SH-SY5Y (cell line): ENCODE results near the gene A2M.

Experiments
- GATA2 ChIP-seq: IDR thresholded peaks from 2 replicates; pipeline ENCODE4 v1.6.1; 2011; ENCODE audit warnings: mild to moderate bottlenecking, low read depth, low read length
- GATA3 ChIP-seq: IDR thresholded peaks from 2 replicates; pipeline ENCODE4 v1.6.1; 2011; ENCODE audit warnings: low read depth, mild to moderate bottlenecking, low read length, moderate library complexity

The A2M gene

DNA sequence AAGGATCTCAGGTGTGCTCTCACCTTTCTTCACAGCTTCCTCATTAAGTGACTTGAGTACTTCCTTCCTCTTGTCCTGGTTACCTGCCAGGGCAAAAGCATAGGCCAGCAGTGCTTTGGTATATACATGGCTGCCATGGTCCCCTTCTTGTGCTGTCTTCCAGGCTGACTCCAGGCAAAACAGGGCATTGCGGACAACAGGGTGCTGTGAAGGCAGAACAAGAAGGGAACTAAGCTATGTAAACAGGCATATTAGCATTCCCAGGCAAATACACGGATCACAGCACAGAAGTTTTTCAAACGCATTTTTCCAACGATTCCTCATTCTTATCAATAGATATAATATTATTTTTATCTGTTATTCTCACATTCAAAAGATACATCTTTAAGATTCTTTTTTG is 39.0 kb downstream of the A2M start:
- TF ChIP-seq GATA3 (no peak), GATA2 (no peak)

DNA sequence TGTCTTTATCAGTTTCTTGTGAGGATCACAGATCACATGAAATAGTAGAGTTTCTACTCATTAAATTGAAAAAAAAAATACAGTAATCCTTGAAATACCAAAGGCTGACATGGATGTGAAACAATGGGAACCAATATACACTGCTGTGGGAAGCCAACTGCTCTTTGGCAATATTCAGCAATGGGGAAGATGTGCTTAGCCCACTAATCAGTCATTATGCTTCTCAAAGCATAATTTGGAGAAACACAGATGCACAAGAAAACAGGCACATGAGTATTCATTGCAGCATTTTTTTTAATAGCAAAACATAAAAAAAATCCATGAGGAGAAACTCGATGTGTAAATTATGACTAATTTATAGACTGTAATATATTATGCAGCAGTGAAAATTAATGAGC is 40.6 kb downstream of the A2M start:
- TF ChIP-seq GATA3 (no peak), GATA2 (no peak)

DNA sequence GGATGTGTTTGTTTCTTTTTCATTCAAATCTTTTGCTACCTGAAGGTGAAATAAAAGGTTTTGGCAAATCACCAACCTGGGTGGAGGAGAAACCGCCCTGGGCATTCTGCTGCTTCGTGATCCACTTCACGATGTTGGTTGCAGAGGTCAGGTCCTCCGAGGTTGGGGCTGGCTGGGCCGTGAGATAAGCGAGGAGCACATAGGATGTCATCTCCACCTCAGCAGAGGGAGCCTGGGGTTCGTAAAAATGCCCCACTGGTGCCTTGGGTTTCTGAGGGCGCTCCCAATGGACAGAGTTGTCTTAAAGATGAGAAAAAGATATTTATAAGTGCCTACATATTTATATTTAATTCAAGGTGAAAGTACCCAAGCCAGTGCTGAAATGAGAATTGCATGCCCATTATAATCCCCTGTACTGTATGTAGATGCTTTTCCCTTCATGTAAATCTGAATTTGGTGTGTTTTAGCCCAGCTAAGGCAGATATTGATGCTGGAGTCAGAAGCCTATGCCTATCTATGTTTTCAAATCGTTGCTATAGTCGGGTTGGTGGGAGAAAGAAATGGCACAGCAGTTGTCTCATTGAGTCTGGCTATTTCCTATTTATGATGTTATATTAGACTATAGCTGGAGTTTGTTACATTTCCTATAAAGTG is 41.1 kb downstream of the A2M start:
- TF ChIP-seq GATA3 (no peak), GATA2 (no peak)

DNA sequence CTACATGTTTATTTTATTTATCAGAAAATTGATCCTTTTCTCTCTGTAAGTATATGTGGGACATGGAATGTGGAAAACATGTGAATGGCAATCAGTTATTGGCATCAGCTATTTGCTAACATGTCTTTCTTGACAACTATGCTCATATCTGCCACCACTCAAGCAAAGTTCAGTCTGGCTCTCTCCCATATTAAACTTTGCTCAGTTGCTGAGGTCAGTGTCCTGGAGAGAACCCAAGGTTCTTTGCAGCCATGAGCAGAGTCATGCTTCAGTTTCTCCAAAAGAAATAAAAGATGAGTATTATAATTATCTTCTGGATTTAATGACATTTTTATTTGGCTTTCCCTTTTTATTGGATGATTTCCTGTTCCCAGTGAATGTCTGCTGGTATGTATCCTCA is 42.6 kb downstream of the A2M start:
- TF ChIP-seq GATA3: no peak
- TF ChIP-seq GATA2: no peak

DNA sequence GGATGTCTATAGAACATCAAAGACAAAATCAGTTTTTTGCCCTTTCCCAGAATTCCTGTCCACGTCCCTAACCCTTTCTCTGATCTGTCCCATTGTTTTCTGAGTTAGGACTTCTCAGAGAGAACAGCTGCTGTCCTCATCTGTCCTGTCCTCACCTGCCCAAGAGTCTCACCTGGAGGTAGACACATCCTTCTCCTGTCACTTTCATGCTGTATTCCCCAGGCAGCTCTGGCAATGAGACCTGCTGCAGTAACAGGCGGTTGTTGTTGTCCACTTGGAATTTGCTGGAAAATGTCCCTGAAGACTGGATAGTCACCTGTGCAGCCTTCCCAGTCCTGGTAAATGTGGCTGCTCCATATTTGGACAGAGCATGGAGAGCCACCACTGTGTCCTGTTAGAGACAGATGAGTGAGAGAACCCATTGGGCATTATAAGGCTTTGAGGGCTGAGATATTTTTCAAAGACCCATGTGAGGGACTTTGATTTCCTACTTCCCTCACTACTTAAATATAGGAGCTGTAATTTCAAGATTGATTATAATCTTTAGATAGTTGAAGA is 43.2 kb downstream of the A2M start:
- TF ChIP-seq GATA2: no peak
- no peak for TF ChIP-seq GATA3

DNA sequence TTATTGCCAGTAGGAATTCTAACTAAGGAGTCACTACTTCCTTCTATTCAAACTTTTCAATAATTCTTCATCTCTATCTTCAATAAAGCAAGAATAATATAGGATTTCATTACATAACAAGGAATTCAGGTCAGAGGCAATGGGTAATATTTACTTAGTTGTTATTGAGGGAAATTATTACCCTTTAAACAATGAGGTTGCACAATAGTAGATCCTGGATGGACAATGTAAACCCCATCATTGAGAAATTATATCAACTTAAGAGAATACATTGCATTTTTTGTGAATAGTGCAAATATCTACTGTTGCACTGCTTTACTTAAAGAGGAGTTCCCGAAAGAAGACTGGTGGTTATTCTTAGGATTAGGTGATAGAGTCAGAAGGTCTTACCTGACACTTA is 43.8 kb downstream of the A2M start:
- TF ChIP-seq GATA2 (no peak), GATA3 (no peak)

DNA sequence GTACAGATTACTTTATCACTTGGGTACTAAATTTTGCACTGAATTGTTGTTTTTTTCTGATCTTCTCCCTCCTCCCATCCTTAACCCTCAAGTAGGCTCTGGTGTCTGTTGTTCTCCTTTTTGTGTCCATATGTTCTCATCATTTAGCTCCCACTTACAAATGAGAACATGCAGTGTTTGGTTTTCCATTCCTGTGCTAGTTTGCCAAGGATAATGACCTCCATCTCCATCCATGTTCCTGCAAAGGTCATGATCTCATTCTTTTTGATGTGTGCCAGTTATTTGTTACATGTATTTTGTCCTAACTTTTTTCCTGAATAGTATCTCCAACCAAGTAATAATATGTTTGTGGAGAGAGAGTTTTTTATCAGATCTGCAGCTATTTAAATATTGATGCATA is 44.2 kb downstream of the A2M start:
- TF ChIP-seq GATA2 (no peak), GATA3 (no peak)

DNA sequence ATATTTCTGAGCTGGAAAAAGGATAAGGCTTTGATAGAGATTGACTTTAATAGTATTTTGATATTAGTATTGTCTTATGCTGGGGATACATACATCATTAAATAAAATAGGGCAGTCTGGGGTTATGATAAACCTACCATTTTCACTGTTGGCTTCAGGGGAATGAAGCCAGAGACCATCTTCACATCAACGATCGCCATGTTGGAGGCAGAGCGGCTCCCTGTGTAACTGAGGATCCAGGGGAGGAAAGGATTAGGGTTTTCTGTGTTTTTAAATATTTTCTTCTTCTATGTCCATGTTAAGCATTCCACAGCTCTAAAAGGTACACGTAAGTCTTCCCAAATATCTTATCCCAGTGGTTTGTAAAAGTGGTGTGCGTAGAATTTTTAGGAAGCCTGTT is 45.4 kb downstream of the A2M start:
- no peak for TF ChIP-seq GATA3

DNA sequence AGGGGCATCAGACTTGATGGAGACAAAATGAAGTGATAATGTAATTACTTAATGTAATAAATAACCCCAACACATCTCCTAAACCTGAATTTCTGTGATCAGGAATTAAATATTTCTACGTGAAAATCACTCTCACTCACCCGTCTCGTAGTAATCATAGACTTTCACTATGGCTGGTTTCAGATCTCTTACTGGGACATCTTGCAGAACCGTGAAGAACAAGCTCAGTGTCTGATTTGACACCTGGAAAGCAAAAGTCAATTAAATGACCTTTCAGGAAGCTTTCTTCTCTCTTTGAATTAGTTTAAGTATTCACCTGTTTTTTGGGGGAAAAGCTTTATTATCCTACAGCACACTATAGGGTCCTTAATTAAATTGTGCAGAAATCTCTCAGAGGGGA is 47.1 kb downstream of the A2M start:
- TF ChIP-seq GATA2 (no peak), GATA3 (no peak)

DNA sequence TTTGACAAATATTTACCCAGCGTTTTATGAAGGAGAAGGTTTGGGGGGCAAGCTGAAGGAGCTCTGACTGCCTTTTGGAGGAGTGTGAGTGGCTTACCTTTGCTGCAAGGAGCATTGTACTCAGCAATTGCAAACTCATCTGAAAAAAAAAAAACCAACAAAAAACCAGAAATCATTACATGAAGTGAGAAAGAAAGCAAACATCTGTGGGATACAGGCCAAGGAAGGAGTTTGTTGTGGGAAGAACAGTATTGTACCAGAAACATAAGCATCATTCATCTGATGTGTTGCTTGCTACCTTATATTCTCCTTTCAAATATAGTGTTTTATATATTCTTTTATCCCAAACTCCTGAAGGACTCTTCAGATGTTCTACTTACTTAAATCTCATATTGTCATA is 47.6 kb downstream of the A2M start:
- TF ChIP-seq GATA3: no peak
- no peak for TF ChIP-seq GATA2

DNA sequence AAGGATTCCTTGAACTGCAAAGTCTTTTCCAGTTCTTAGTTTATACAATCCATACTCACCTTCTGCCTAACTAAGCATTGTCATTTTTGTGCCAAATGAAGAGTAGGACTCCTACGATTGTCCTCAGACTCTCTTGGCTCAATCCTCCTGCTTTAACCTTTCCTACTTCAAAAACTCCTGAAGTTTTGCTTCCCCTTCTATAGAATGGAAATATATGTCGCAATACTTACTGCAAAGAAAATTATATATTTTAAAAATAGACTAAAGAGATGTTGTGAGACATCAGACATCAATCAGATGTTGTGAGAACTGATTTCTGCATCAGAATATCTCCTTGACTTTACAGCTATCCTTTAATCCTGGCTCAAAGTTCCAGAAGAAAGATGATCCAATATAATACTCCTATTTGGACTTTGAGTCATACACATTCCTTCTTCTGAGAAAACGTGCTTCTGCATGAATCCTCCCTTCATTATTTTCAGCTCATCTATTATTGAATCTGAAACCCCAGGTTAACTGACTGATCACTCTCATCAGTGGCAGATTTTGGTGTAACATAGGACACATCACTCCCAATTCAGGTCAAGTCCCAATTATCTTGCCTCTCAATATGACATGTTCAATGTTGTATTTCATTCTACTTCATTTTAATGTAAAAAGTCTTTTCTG is 48.8 kb downstream of the A2M start:
- TF ChIP-seq GATA3 (no peak), GATA2 (no peak)

DNA sequence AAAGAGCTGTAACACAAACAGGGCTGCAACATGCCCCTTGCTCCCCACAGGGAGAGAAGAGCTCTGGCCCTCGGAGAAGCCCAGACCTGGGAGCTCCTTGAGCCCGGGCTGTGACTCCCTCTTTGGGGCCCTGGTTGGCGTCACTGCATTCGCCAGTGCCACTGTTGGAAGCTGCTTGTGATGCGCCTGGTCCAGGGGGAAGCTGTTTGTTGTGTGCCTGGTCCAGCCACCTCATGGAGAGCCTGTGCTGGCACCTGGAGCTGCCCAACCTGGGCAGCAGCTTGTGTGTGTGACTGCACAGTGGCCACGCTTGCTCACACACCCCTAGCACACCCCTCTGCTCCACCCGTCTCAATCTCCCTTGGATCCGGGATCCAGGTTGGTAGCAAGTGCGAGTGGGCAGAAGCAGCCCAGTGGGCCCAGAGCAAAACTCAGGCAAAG is 49.5 kb downstream of the A2M start:
- TF ChIP-seq GATA3: no peak
- no peak for TF ChIP-seq GATA2

DNA sequence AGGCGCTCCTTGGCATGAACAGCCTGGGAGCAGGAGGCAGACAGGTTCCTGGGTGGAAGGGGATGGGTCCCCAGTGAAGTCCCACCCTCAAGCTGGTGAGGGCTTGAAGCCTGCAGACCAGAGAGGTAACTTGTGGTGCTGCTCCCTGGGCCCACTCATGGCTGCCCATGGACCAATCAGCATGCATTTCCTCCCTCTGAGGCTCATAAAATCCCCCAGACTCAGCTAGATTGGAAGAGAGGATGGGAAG is 50.2 kb downstream of the A2M start:
- TF ChIP-seq GATA2: no peak
- TF ChIP-seq GATA3: no peak

DNA sequence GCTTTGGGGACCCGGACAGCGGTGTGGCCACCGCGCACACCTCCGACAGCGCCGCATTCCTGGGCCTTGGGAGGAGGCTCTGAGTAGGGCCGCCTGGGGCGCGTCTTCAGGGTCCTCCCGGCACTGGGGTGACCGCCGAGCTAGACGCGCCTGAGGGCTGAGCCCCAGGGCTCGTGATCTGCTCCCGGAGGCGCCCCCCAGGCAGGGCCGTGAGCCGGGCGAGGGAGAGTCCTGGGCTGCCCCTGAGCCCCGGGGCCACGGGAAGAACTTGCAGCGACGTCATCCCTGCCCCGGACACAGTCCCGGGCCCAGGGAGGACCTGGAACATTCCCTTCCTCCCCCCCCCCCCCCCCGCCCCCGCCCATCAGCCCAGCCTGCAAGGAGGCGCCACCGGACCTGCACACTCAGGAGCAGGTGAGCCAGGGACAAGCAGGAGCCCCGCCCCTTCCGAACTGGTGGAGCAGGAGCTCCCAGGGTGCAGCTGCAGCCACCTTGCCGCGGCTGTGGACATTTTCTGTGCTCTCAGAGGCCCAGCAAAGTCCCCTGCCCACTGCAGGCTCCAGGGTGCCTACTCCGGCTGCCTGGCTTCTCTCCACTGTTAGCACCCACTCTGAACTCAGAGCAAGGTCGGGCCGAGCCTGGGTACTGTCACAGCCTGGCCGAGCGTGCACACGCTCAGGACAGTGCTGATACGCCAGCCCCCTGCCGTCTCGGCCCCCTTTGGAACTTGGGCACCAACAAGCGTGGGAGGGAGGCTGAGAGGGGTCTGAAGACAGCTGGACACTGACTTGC is 50.7 kb downstream of the A2M start:
- TF ChIP-seq GATA3 (no peak), GATA2 (no peak)

DNA sequence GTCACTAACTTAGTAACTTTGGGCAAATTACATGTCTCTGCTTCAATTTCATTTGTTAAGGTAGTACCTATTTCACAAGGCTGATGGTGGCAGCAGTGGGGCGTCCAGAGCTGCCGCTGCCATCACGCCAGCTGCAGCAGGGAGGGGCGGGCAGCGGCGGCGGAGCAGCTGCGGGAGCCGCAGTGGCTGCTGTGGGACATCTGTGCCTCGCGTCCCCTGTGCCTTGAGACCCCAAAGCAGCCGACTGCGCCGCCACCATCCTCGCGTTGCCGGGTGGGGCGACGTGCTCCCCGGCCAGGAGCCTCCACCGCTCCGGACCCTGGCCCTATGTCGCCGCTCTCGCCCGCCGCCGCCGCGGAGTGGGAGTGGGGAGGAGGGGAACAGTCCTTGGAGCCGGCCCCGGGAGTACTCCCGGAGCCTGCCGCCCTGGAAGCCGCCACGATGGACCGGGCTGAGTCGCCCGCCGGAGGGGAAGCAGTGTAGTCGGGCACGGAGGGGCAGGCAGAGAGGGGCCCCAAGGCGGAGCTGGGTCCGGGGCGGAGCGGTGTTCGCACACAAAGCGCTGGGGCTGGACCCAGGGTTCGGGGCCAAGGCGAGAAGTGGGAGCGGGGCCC is 51.4 kb downstream of the A2M start:
- TF ChIP-seq GATA2 (no peak), GATA3 (no peak)

DNA sequence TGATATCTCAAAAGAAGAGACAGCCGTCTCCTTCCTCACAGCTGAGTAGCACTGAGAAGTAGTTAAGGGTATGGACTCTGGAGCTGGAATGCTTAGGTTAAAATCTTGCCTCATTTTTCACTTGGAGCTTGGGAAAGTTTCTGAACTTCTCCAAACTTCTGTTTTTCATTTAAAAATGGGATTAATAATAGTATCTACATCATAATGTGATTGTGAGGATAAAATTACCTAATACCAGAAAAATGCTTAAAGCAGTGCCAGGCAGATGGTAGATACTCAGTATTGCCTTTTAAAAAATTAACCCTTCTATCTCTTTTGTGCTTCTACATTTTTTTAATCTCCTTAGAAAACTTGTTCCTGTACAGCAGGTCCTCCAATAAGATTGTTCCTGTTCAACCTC is 63.1 kb downstream of the A2M start:
- TF ChIP-seq GATA2: no peak
- no peak for TF ChIP-seq GATA3
